Gastroesophageal sphincter (tissue), 4 donors: Measurements from ENCODE around the gene ZFYVE9. TPM values are rescaled to one million over a fixed set of nuclear protein-coding genes. Genes with fewer than 3 reads are reported as not detected.

Experiments
- ATAC-seq: fragments of 150-250 bp; one replicate; pipeline ENCODE4 v1.9.1; 2016; ENCODE audit warnings: mild to moderate bottlenecking, moderate library complexity
- H3K27ac ChIP-seq, 4 donors: fragments of 200-600 bp; sonication (generic) in 3 of 4; 1 replicate in 3 of 4; 2 replicates in 1 of 4; pipeline ENCODE4 v1.5.1; 2016 to 2019
- H3K27me3 ChIP-seq: fragments of 200-600 bp; sonication (generic); one replicate; pipeline ENCODE4 v1.5.1; 2019
- H3K36me3 ChIP-seq, 2 donors: fragments of 200-600 bp; sonication (generic); one replicate each; pipeline ENCODE4 v1.5.1; 2019; ENCODE audit warnings: control low read depth in 1 of 2
- H3K4me1 ChIP-seq, 3 donors: fragments of 200-600 bp; sonication (generic); 1 replicate in 2 of 3; 2 replicates in 1 of 3; pipeline ENCODE4 v1.5.1; 2016 to 2019; ENCODE audit warnings: control low read depth in 2 of 3
- H3K4me3 ChIP-seq, 2 donors: fragments of 200-600 bp; sonication (generic); one replicate each; pipeline ENCODE4 v1.5.1; 2019; ENCODE audit warnings: mild to moderate bottlenecking in 1 of 2, moderate library complexity in 1 of 2
- H3K9me3 ChIP-seq, 3 donors: fragments of 200-600 bp; sonication (generic); one replicate each; pipeline ENCODE4 v1.5.1; 2017 to 2019; ENCODE audit warnings: control low read depth in 2 of 3
- CTCF ChIP-seq, 4 experiments: fragments of 200-600 bp in 2 of 4; fragments of 450-650 bp in 2 of 4; sonication (generic) in 1 of 4; IDR thresholded peaks; one replicate each; pipeline ENCODE4 v1.5.1; 2017 to 2019; ENCODE audit warnings: antibody characterized with exemption in 4 of 4, mild to moderate bottlenecking in 2 of 4, moderate library complexity in 2 of 4
- EP300 ChIP-seq: sonication (generic); formaldehyde crosslinking; IDR thresholded peaks from one replicate; pipeline ENCODE4 v1.6.1; 2017; ENCODE audit warnings: antibody characterized with exemption, mild to moderate bottlenecking
- POLR2A ChIP-seq, 2 donors: fragments of 450-650 bp; IDR thresholded peaks; one replicate each; pipeline ENCODE4 v1.6.1; 2017; ENCODE audit warnings: antibody characterized with exemption in 2 of 2, mild to moderate bottlenecking in 2 of 2, moderate library complexity in 1 of 2
- POLR2AphosphoS5 ChIP-seq: sonication (generic); formaldehyde crosslinking; IDR thresholded peaks from one replicate; pipeline ENCODE4 v1.6.1; 2017; ENCODE audit warnings: antibody characterized with exemption
- WGBS, 2 donors: methylation state at CpG; one replicate each; pipeline ENCODE4 v1.1.5; 2018; ENCODE audit warnings: low coverage in 1 of 2; 5-methylcytosine and 5-hydroxymethylcytosine counted together
- total RNA-seq, 4 donors: library from RNA; depleted of rRNA; stranded (reverse); fragments of >200 nt; gene quantifications; one replicate each; pipeline ENCODE4 v1.1.0, GENCODE V29; 2016

ZFYVE9 gene
- total RNA-seq, 4 donors from 2014 or later: 36.4 to 79.9 (median 40.4) TPM

GRCh38 chr1:52294580-52294979 lies 152.7 kb downstream of the ZFYVE9 start:
- ATAC-seq: no peak
- 90 to 100% methylated on average over 1 of the region's 1 CpG for WGBS, 2 donors
- H3K4me3 ChIP-seq: no peak overlapping the region

GRCh38 chr1:52296345-52296744 lies 154.5 kb downstream of the ZFYVE9 start:
- H3K4me3 ChIP-seq: no peak overlapping the region
- H3K9me3 ChIP-seq: no peaks in the 10 kb centered on the region
- peaks cover 0 to 39% of the 10 kb centered on the region in 2 donors for H3K36me3 ChIP-seq
- TF ChIP-seq CTCF (IDR thresholded peaks at IDR 0.05): peak; percentile 53 to 72 (median 68)
- no peak for TF ChIP-seq POLR2AphosphoS5
- H3K27ac ChIP-seq: no peak overlapping the region
- 0 to 18% methylated on average over 2 of the region's 2 CpGs for WGBS, 2 donors
- H3K27me3 ChIP-seq: no peaks in the 10 kb centered on the region
- no peaks in the 10 kb centered on the region for H3K4me1 ChIP-seq
- peak; percentile 28 for ATAC-seq

More at GRCh38 chr1:52294580-52294979, 152.7 kb downstream of the ZFYVE9 start:
- H3K9me3 ChIP-seq: no peaks in the 10 kb centered on the region
- H3K27ac ChIP-seq: no peak overlapping the region
- no peaks in the 10 kb centered on the region for H3K27me3 ChIP-seq
- H3K4me1 ChIP-seq: no peaks in the 10 kb centered on the region
- peaks cover 0 to 35% of the 10 kb centered on the region in 2 donors for H3K36me3 ChIP-seq
- TF ChIP-seq CTCF (IDR thresholded peaks at IDR 0.05) (no peak), EP300 (no peak), POLR2A (IDR thresholded peaks at IDR 0.05) (no peak)

- no peaks in the 10 kb centered on the region for H3K4me1 ChIP-seq
- TF ChIP-seq POLR2A (IDR thresholded peaks at IDR 0.05): no peak
- TF ChIP-seq CTCF (IDR thresholded peaks at IDR 0.05): no peak
- TF ChIP-seq EP300: no peak
- no peak for TF ChIP-seq POLR2AphosphoS5
- H3K9me3 ChIP-seq: no peaks in the 10 kb centered on the region
- no peak overlapping the region for H3K4me3 ChIP-seq
- H3K27me3 ChIP-seq: no peaks in the 10 kb centered on the region
- no peak for ATAC-seq
- H3K27ac ChIP-seq: no peak overlapping the region
- 100% methylated on average over 1 of the region's 13 CpGs for WGBS, 2 donors
- H3K36me3 ChIP-seq: peaks cover 0 to 85% of the 10 kb centered on the region in 2 donors
These were observed 163.7 kb downstream of the ZFYVE9 start for GRCh38 chr1:52305417-52306226.

- Histone ChIP-seq H3K27ac (no peak overlapping the region), H3K4me3 (no peak overlapping the region), H3K36me3 (peaks cover 0 to 93% of the 10 kb centered on the region in 2 donors), H3K27me3 (no peaks in the 10 kb centered on the region), H3K9me3 (no peaks in the 10 kb centered on the region), H3K4me1 (no peaks in the 10 kb centered on the region)
- no peak for ATAC-seq
- WGBS, 2 donors: 60 to 90% methylated on average over 3 of the region's 11 CpGs
- TF ChIP-seq POLR2AphosphoS5: no peak
- TF ChIP-seq CTCF (IDR thresholded peaks at IDR 0.05): no peak
- TF ChIP-seq POLR2A (IDR thresholded peaks at IDR 0.05): no peak
- TF ChIP-seq EP300: no peak
These were observed 164.5 kb downstream of the ZFYVE9 start for GRCh38 chr1:52306227-52307006.
